ENCODE data around the gene LYRM4.

The LYRM4 gene

GRCh38 chr6:5279891-5280338 lies 19.2 kb upstream of the LYRM4 start:
- DNase-seq, result no peak

GRCh38 chr6:5278565-5279120 lies 17.9 kb upstream of the LYRM4 start:
- no peak for DNase-seq

- no peak for DNase-seq
These were observed 17.3 kb upstream of the LYRM4 start for GRCh38 chr6:5278047-5278446.

GRCh38 chr6:5277589-5277988 lies 16.8 kb upstream of the LYRM4 start:
- no peak for DNase-seq

GRCh38 chr6:5276581-5276980 lies 15.8 kb upstream of the LYRM4 start:
- DNase-seq, result no peak

- DNase-seq, result no peak
These were observed 14.7 kb upstream of the LYRM4 start for GRCh38 chr6:5275497-5275896.

- DNase-seq, result no peak
These were observed 13.5 kb upstream of the LYRM4 start for GRCh38 chr6:5274231-5274630.

GRCh38 chr6:5271926-5272325 lies 11.2 kb upstream of the LYRM4 start:
- no peak for DNase-seq

- peak; percentile 78 for DNase-seq
These were observed 9.4 kb upstream of the LYRM4 start for GRCh38 chr6:5270093-5270680.

- no peak for DNase-seq
These were observed 5.7 kb upstream of the LYRM4 start for GRCh38 chr6:5266423-5266822.

- DNase-seq, result no peak
These were observed 877 bp upstream of the LYRM4 start for GRCh38 chr6:5261545-5262109.

- DNase-seq, result peak; percentile 91
These were observed 584 bp downstream of the LYRM4 start for GRCh38 chr6:5260111-5260620.

- DNase-seq, result no peak
These were observed 1.3 kb downstream of the LYRM4 start for GRCh38 chr6:5259428-5259827.

GRCh38 chr6:5257400-5257799 lies 3.4 kb downstream of the LYRM4 start:
- no peak for DNase-seq

- no peak for DNase-seq
These were observed 3.8 kb downstream of the LYRM4 start for GRCh38 chr6:5256952-5257351.

- peak; percentile 21 for DNase-seq
These were observed 9.8 kb downstream of the LYRM4 start for GRCh38 chr6:5250911-5251310.

GRCh38 chr6:5250451-5250850 lies 10.3 kb downstream of the LYRM4 start:
- DNase-seq, result no peak

- DNase-seq, result no peak
These were observed 11.2 kb downstream of the LYRM4 start for GRCh38 chr6:5249451-5250122.

GRCh38 chr6:5248302-5249098 lies 12.2 kb downstream of the LYRM4 start:
- DNase-seq, result no peak

GRCh38 chr6:5247201-5247600 lies 13.5 kb downstream of the LYRM4 start:
- no peak for DNase-seq

GRCh38 chr6:5246141-5247097 lies 14.3 kb downstream of the LYRM4 start:
- DNase-seq, result no peak

- no peak for DNase-seq
These were observed 17.7 kb downstream of the LYRM4 start for GRCh38 chr6:5243069-5243468.
